HEK293T (cell line): ENCODE measurements around the gene TINAGL1.

ENCODE experiments used
- CTCF ChIA-PET: fragments of 350-600 bp; formaldehyde crosslinking; extraction: SDS; loops from one replicate; lab custom pipeline; 2021; ENCODE audit warnings: antibody characterized with exemption, inconsistent platforms; lab: Yijun Ruan, JAX
- POLR2A ChIA-PET: fragments of 350-600 bp; formaldehyde crosslinking; extraction: SDS; loops from one replicate; lab custom pipeline; 2020; ENCODE audit warnings: antibody characterized with exemption, inconsistent platforms; lab: Yijun Ruan, JAX
- DNase-seq: peaks from one replicate; pipeline ENCODE4 v3.0.0; 2012; ENCODE audit warnings: mixed read lengths; ENCODE audit errors: extremely low spot score
- BHLHE40 ChIP-seq: fragments of 450-650 bp; IDR thresholded peaks from 2 replicates; pipeline ENCODE4 v1.6.1; 2016; ENCODE audit warnings: mild to moderate bottlenecking, moderate library complexity, borderline replicate concordance
- CTBP1 ChIP-seq: fragments of 450-650 bp; IDR thresholded peaks from 2 replicates; pipeline ENCODE4 v1.6.1; 2016; ENCODE audit warnings: borderline replicate concordance
- ELF4 ChIP-seq: fragments of 450-650 bp; IDR thresholded peaks from 2 replicates; pipeline ENCODE4 v1.6.1; 2017; ENCODE audit warnings: antibody characterized with exemption
- FOXK2 ChIP-seq: fragments of 450-650 bp; IDR thresholded peaks from 2 replicates; pipeline ENCODE4 v1.6.1; 2016; ENCODE audit warnings: mild to moderate bottlenecking
- FOXM1 ChIP-seq: fragments of 450-650 bp; IDR thresholded peaks from 2 replicates; pipeline ENCODE4 v1.6.1; 2017; ENCODE audit warnings: mild to moderate bottlenecking, borderline replicate concordance
- HDGF ChIP-seq: fragments of 450-650 bp; IDR thresholded peaks from 2 replicates; pipeline ENCODE4 v1.6.1; 2017; ENCODE audit warnings: antibody characterized with exemption, borderline replicate concordance
- NFRKB ChIP-seq: fragments of 450-650 bp; IDR thresholded peaks from 2 replicates; pipeline ENCODE4 v1.6.1; 2016; ENCODE audit warnings: mild to moderate bottlenecking, moderate library complexity
- PKNOX1 ChIP-seq: fragments of 450-650 bp; IDR thresholded peaks from 2 replicates; pipeline ENCODE4 v1.6.1; 2016

The TINAGL1 gene

GRCh38 chr1:31633117-31633516 is 56.8 kb downstream of the TINAGL1 start:
- peak; percentile 74 for DNase-seq
- CTCF ChIA-PET, result interaction anchor here (0.6 to 1.9 kb wide), 5 partner anchors 10 to 244 kb away, joined by 3 to 7 read pairs (median 3); partner anchors contain the start of gene PEF1
- TF ChIP-seq NFRKB (no peak), CTBP1 (no peak), BHLHE40 (no peak), HDGF (no peak), PKNOX1 (no peak), FOXK2 (no peak), FOXM1 (no peak), ELF4 (no peak)
- POLR2A ChIA-PET, result interaction anchor here (0.9 kb wide), 1 partner anchor 9 kb away, joined by 3 read pairs; no protein-coding TSS in a partner anchor
